GM12864 (cell line): ENCODE results near the gene LUC7L2.
"Not testable (repeated sequence)": the region's sequence is repeated elsewhere in the genome, so short reads cannot be mapped to it uniquely, and the experiment has no call there.

Source experiments
- DNase-seq: peaks from one replicate; pipeline ENCODE4 v3.0.0-alpha.2; 2011; ENCODE audit warnings: low read depth
- H3K4me3 ChIP-seq: 2 replicates; pipeline ENCODE4 v1.5.1; 2011; ENCODE audit warnings: mild to moderate bottlenecking, low read depth, low read length, control low read depth
- TF ChIP-seq, protein P1 (sequence below): IDR thresholded peaks from 2 replicates; pipeline ENCODE4 v1.5.1; 2011; ENCODE audit warnings: low read depth, mild to moderate bottlenecking, moderate library complexity, low read length, control low read depth, inconsistent platforms; ENCODE audit errors: missing control alignments

The LUC7L2 gene

DNA sequence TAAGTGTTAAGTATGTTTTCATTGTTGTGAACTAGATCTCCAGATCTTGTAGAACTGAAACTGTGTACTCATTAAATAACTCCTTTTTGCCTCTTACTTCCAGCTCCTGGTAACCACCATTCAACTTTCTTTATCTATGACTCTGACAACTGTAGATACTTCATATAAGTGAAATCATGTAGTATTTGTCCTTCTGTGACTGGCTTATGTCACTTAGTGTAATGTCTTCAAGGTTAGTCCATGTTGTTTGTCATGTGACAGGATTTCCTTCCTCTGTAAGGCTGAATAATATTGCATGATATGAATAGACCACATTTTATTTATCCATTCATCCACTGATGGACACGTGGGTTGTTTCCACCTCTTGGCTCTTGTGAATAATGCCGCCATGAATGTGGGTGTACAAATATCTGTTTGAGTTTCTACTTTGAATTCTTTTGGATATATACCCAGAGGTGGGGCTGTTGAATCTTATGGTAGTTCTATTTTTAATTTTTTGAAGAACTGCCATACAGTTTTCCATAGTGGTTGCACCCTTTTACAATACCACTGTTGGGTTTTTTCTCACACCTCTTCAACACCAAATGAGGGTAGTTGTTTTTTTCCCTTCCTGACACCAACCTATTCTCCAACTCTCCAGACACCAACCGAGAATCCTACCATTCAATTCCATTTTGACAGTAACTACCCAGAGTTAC is 29.2 kb upstream of the LUC7L2 start:
- DNase-seq, result no peak
- TF ChIP-seq, protein P1, sequence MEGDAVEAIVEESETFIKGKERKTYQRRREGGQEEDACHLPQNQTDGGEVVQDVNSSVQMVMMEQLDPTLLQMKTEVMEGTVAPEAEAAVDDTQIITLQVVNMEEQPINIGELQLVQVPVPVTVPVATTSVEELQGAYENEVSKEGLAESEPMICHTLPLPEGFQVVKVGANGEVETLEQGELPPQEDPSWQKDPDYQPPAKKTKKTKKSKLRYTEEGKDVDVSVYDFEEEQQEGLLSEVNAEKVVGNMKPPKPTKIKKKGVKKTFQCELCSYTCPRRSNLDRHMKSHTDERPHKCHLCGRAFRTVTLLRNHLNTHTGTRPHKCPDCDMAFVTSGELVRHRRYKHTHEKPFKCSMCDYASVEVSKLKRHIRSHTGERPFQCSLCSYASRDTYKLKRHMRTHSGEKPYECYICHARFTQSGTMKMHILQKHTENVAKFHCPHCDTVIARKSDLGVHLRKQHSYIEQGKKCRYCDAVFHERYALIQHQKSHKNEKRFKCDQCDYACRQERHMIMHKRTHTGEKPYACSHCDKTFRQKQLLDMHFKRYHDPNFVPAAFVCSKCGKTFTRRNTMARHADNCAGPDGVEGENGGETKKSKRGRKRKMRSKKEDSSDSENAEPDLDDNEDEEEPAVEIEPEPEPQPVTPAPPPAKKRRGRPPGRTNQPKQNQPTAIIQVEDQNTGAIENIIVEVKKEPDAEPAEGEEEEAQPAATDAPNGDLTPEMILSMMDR, result no peak

GRCh38 chr7:139332697-139333359 is 26.9 kb upstream of the LUC7L2 start:
- TF ChIP-seq, protein P1, result no peak
- DNase-seq, result no peak
- H3K4me3 ChIP-seq, result no peak overlapping the region

More for the DNA sequence above, 29.2 kb upstream of the LUC7L2 start:
- H3K4me3 ChIP-seq, result no peak overlapping the region

DNA sequence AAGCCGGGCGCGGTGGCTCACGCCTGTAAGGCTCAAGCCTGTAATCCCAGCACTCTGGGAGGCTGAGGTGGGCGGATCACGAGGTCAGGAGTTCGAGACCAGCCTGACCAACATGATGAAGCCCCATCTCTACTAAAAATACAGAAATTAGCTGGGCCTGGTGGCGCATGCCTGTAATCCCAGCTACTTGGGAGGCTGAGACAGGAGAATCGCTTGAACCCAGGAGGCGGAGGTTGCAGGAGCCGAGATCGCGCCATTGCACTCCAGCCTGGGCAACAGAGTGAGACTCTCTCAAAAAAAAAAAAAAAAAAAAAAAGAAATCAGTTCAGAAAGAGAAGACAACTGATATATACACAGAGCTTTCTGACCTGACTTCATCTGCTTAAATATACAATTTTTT is 26.3 kb upstream of the LUC7L2 start:
- not testable (repeated sequence) for H3K4me3 ChIP-seq, DNase-seq

- no peak for DNase-seq
- TF ChIP-seq, protein P1, result no peak
- no peak overlapping the region for H3K4me3 ChIP-seq
Measured at GRCh38 chr7:139334399-139335150, 25.1 kb upstream of the LUC7L2 start.

- no peak overlapping the region for H3K4me3 ChIP-seq
- DNase-seq, result no peak
- TF ChIP-seq, protein P1, result no peak
Measured at GRCh38 chr7:139339025-139339424, 20.7 kb upstream of the LUC7L2 start.

DNA sequence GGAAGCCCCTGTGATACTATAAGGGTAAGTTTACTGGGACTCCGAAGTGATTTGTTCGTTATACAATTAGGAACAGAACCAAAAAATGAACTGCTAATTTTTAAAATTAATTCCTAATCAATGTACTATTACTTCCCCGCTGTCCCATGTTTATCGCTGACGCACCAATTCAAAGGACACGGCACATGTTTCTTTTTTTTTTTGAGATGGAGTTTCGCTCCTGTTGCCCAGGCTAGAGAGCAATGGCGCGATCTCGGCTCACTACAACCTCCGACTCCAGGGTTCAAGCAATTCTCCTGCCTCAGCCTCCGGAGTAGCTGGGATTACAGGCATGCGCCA is 20.0 kb upstream of the LUC7L2 start:
- peak overlapping the region; percentile 90 for H3K4me3 ChIP-seq
- TF ChIP-seq, protein P1, result no peak
- DNase-seq, result no peak

GRCh38 chr7:139340037-139340807 is 19.5 kb upstream of the LUC7L2 start:
- TF ChIP-seq, protein P1, result peak; percentile 74
- peak overlapping the region; percentile 90 for H3K4me3 ChIP-seq
- DNase-seq, result peak; percentile 99
